HCT116 (cell line): ENCODE data around the gene ZNF793. TPM values are rescaled to one million over a fixed set of nuclear protein-coding genes. Genes with fewer than 3 reads are reported as not detected.

Source experiments
- total RNA-seq: library from RNA; stranded (reverse); gene quantifications from one replicate; pipeline ENCODE4 v1.2.1, GENCODE V29; 2021; ENCODE audit not compliant: unreplicated experiment

The ZNF793 gene
- total RNA-seq, 1 experiment from 2014 or later = not detected

Other genes starting within 250 kb of the ZNF793 start
- gene ZNF527, start 135.8 kb upstream of the ZNF793 start, total RNA-seq = 2.0 TPM
- gene ZNF569, start 39.5 kb upstream of the ZNF793 start, total RNA-seq = not detected
- gene ZNF570, start 37.6 kb upstream of the ZNF793 start, total RNA-seq = not detected
- 0.10 TPM for gene ZNF571, start 87.9 kb downstream of the ZNF793 start, total RNA-seq
- gene ZNF540, start 87.9 kb downstream of the ZNF793 start, total RNA-seq = not detected
- gene ZFP30, start 148.5 kb downstream of the ZNF793 start, total RNA-seq = 4.7 TPM
- gene ZNF607, start 212.8 kb downstream of the ZNF793 start, total RNA-seq = 7.1 TPM